Vagina (tissue), 2 donors: ENCODE results near the gene KNDC1.

Experiments
- CTCF ChIP-seq, 3 experiments: fragments of 450-650 bp in 2 of 3; fragments of 200-600 bp in 1 of 3; sonication (generic) in 1 of 3; IDR thresholded peaks; one replicate each; pipeline ENCODE4 v1.5.1; 2017 to 2019; ENCODE audit warnings: antibody characterized with exemption in 3 of 3, mild to moderate bottlenecking in 2 of 3, moderate library complexity in 2 of 3
- POLR2A ChIP-seq, 2 donors: fragments of 450-650 bp; IDR thresholded peaks; one replicate each; pipeline ENCODE4 v1.6.1; 2017; ENCODE audit warnings: antibody characterized with exemption in 2 of 2, mild to moderate bottlenecking in 2 of 2, moderate library complexity in 2 of 2
- POLR2AphosphoS5 ChIP-seq, 2 donors: sonication (generic); formaldehyde crosslinking; IDR thresholded peaks; one replicate each; pipeline ENCODE4 v1.9.0; 2017; ENCODE audit warnings: antibody characterized with exemption in 2 of 2, mild to moderate bottlenecking in 2 of 2, low read depth in 1 of 2; ENCODE audit not compliant: insufficient read depth in 1 of 2

- no peak for TF ChIP-seq CTCF (IDR thresholded peaks at IDR 0.05)
- TF ChIP-seq POLR2AphosphoS5 (IDR thresholded peaks at IDR 0.05; ENCODE audit: insufficient read depth in 1 of 2, low read depth in 1 of 2), result peak; percentile 76 to 77
- TF ChIP-seq POLR2A (IDR thresholded peaks at IDR 0.05), result no peak
Observed at GRCh38 chr10:133258818-133259601, 99.0 kb downstream of the KNDC1 start.
